D721Med (cell line): ENCODE measurements around the gene SMARCA2.

Source experiments
- DNase-seq: peaks from one replicate; pipeline ENCODE4 v3.0.0; 2011; ENCODE audit warnings: low spot score; ENCODE audit not compliant: insufficient read length
- FAIRE-seq: peaks from 2 replicates; lab custom pipeline; 2011; peaks lifted over from hg19 to GRCh38; lab: Jason Lieb, UNC
- CTCF ChIP-seq: IDR thresholded peaks from 2 replicates; pipeline ENCODE4 v1.5.1; 2012; ENCODE audit warnings: mild to moderate bottlenecking, control low read depth; ENCODE audit not compliant: insufficient read depth; ENCODE audit errors: missing control alignments

SMARCA2 gene

GRCh38 chr9:2014696-2015580 is at the start of gene SMARCA2:
SMARCA2 (plus strand) TSS chr9:2015347; CDS start chr9:2029023, 13,676 bp downstream.
- DNase-seq = peak; percentile 51
- FAIRE-seq = no peak
- TF ChIP-seq CTCF = no peak

- FAIRE-seq = no peak
- DNase-seq = no peak
- no peak for TF ChIP-seq CTCF
These were observed 48.3 kb upstream of the SMARCA2 start for GRCh38 chr9:1966725-1967366.

GRCh38 chr9:1969160-1969559 is 46.0 kb upstream of the SMARCA2 start:
- TF ChIP-seq CTCF = no peak
- FAIRE-seq = no peak

GRCh38 chr9:1969898-1970297 is 45.2 kb upstream of the SMARCA2 start:
- DNase-seq (no peak), FAIRE-seq (no peak)
- TF ChIP-seq CTCF = no peak

More at GRCh38 chr9:1969160-1969559, 46.0 kb upstream of the SMARCA2 start:
- DNase-seq = no peak

GRCh38 chr9:1972672-1973071 is 42.5 kb upstream of the SMARCA2 start:
- DNase-seq (no peak), FAIRE-seq (no peak)
- no peak for TF ChIP-seq CTCF

GRCh38 chr9:1977026-1977425 is 38.1 kb upstream of the SMARCA2 start:
- TF ChIP-seq CTCF = no peak
- no peak for FAIRE-seq
- no peak for DNase-seq
